ENCODE results near the gene EMP2.
"Not testable (repeated sequence)": the region's sequence is repeated elsewhere in the genome, so short reads cannot be mapped to it uniquely, and the experiment has no call there.

The EMP2 gene

DNA sequence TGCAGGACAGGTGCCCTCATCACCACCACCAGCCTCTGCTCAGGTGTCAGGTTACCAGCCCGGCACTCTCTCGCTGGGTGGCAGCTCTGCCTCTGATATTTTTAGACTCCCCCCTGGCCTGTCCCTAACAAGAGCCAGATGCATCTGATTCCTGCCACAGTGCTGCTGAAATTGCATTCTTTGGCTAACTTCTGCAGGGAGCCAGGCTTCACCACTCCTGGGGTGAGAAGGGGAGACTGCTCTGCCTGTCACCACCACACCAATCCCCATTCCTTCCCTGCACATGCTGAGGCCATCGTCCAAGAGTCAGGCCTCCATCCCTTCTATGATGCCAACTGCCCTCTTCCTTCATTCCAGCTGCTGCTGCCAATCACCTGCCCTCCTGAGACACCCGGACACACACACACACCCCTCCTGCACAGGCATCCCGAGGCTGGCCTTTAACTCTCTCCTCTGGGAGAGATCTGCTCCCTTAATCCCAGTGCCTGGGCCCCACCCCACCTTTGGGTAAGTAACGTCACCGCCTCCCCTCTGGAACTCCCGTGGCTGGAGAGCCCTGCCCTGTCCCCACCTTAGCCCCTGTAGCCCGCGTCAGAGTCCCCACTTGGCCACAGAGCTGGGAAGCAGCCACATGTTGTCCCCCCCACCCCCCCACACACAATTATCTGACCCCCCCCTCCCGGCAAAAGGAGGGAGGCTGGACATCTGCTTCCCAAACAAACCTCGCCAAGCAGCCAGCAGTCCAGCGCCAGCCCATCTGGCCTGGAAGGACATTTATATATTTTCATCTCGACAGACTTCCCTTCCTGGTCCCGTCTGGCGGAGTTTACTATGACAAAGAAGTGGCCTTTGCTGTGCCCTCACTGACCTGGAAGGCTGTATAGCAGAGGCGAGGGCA lies 2.8 kb downstream of the EMP2 start:
- no peak for DNase-seq

DNA sequence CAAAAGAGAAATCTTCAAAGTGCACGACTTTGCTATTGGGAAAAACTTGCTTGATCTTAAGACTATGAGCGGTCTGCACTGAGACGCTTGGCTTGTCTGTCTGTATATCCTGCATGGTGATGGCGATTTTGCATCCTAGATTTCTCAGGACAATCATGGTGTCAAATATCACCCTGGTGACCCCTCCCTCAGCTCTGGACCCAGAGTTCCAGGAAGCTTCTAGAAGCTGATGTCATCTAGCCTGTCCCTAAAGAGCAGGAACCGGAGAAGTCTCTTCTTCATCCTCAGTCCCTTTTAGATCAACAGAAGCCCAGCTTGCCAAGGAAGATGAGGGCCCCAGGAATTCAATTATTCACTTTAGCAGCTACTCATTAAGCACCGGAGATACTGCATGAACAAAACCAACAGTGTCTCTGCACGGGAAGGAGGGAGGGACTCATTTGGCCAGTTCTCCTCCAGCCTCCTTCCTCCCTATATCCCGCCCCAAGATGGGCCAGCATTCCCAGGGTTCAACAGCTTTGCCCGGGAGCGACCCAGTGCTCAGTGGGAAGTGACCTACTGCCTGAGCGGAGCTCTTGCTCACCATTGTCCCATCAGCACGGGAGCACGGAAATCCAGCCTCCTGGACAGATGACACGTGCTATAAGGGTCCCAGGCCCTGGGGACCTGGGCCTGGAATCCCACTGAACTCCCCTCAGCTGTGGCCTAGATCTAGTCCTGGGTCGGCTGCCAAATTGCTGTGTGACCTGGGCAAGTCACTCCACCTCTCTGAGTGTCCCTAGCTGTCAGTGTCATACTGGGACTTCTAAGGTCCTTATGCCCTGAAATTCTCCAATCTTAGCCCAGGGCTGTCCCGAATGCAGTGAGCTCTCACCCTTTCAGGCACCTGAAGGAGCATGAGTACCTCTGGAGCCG lies 3.8 kb downstream of the EMP2 start:
- DNase-seq = no peak

DNA sequence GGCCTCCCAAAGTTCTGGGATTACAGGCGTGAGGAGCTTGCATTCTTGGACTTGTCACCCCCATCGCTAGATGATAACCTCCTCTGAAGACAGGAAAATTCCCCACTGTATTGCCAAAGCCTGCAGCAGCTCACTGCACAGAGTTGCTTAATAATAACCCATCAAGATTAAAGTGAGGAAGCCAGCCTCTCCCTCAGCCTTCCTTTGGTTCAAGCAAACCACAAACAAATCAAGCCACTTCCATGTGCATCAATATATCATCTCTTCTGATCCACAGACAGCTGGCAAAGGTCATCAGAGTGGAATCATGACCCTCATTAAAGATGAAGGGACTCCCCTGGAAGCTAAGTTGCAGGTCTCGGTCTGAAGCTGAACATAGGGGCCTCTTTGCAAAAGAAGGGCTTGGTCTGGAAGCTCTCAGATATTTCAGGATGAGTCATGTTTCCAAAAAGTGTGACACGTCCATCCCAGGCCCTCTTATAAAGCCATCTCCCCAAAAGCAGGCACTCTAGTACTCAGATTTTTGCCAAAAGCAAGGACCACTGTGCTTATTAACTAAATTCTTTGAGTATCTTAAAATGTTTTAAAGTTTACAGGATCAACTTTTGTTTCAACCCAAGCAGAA lies 4.8 kb downstream of the EMP2 start:
- no peak for DNase-seq

DNA sequence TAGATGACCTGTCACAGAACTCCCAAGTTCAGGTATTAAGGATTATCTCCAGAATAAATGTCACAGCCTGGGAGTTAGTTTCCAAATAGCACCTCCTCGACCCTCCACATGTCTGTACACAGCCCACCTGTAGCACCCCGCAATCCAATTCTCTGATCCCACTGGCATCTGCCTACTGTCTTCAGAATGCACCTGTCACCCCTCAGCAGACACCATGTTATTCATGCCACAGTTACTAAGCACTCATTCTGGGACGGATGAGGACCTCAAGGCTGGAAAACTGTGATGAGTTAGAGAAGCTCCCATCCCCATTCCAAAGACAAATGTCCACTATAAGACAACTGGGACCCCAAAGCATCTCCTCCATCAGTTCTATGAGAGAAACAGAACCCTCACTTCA lies 7.8 kb downstream of the EMP2 start:
- DNase-seq = no peak

DNA sequence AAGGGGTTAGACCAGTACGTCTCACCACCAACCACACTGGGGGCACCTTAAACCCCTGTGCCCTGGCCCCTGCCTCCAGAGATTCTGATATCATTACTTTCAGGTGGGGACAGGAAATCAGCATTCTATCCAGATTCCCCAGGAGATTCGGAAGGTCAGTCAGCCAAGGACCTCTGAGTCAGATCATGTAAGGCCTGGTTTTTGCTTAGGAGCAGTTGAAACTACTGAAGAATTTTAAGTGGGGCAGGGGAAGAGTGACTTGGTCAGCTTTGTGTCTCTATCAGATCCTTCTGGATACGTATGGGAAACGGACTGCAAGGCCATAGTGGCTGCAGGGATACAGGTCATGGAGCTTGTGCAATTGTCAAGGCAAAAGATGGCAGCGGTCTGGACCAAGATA lies 9.0 kb downstream of the EMP2 start:
- no peak for DNase-seq

DNA sequence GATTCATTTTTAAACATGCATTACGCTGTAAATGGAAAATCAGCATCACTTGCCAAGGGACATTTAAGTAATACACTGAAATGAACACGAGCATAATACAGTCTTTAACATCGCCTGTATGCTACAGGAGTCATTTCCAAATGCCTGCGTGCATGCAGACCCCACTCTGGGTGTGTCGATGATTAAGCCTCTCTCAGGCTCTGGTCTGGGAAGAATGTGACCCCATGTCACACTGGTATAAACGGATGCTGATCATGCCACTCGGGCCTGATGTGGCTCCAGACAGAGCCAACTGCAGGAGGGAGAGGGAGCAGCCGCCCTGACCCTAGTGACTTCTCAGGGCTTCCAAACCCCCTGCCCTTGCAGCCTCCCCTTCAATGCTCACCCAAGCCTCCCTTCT lies 10.8 kb downstream of the EMP2 start:
- DNase-seq = no peak

DNA sequence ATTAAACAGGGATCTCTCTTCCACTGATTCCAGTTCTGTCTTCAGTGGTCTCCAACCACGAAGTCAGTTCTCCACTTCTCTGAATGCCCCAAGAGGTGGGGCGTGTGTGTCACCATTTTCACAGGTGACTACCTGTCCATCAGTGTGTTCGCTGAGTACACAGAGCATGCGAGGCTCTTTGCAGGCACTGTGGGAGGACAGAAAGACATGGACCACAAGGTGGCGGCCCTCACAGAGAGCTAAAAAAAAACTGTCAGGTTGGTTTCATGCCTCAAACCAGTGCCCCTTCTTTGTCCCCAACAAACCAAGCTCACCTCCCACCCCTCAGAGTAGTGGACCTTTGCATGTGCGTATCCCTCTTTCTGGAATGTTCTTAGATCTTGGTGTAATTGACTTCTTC lies 13.8 kb downstream of the EMP2 start:
- DNase-seq = no peak

DNA sequence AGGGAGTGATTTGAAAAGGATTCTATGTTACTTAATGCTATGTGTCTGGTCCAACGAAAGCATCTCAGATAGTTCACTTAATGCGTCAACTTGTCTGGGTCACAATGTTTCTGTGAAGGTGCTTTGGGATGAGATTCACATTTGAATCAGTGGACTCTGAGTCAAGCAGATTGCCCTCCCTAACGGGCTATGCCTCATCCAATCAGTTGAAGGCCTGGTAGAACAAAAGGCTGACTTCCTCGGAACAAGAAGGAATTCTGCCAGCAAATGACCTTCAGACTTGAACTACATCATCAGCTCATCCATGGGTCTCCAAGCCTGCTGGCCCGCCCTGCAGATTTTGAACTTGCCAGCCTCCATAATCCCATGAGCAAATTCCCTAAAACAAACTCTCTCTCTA lies 15.2 kb downstream of the EMP2 start:
- DNase-seq = no peak

DNA sequence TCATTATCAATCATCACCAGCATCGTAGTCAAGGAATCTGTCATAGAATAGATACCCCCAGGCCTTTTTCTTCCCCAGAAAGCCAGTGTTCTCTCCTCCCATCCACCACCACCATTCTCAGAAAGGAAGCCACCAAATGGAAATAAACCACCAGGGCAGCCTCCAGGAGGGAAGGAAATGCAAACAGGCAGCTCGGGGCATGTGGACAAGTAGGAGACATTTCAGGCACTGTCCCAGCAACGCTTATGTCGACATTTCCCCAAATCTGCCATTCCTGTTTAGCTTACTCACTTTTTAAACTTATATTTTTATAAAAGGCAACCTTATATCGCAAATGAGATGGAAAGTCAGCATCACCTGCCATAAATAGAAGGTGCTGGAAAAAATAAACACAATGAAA lies 15.8 kb downstream of the EMP2 start:
- DNase-seq = no peak

DNA sequence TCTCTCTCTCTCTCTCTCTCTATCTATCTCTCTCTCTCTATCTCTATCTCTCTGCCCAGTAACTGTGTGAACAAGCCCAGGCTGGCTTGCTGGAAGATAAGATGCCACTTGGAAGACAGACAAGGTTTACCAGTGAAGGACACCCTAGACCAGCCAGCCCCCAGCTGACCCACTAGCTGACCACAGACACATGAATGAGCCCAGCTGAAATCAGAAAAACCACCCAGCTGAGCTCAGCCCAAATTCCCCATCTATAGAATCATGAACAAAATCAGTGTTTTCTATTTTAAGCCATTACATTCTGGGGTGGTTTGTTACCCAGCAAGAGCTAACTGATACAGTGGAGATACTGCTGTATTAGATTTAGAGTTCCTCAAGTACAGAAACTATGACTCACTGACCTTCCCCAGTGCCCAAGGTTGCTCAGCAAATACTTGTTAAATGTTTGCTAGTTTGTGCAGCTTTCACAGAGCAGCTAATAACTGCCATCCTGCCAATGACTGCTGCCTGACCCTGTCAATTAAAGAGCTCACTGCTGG lies 18.0 kb downstream of the EMP2 start:
- DNase-seq = no peak

DNA sequence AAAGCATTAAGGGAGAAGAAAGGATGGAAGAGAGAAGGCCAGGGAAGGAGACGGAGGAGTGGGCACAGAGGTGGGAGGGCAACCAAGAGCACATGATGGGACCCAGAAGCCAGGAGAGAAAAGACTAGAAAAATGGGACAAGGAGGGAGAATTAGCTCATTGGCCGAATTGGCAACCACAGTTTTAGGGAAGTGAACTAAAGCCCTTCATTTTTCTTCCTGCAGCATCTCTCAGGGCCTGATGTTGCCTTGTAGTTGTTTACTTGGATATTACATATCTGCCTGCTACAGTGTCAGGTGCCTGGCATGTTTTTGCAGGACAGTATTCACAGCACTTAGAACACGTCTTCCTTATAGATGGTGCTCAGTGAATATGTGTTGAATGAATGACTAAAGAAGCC lies 19.0 kb downstream of the EMP2 start:
- DNase-seq = no peak

DNA sequence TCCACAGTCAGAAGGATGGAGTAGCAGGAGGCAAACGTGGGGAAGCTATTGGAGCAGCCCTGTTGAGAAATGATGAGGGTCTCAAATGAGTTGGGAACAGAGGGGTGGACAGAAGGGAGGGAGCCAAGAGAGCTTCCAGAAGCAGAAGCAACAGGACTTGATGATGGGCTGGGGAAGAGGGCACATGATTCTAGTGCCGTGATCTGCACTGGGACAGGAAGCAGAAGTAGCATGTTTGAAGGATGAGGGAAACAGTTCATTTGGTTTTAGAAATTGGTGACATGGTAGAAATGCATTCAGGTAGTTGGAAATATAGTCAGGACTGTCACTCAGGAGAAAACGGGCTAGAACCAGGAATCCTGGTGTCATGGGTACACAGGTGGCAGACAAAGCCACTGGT lies 19.4 kb downstream of the EMP2 start:
- no peak for DNase-seq

DNA sequence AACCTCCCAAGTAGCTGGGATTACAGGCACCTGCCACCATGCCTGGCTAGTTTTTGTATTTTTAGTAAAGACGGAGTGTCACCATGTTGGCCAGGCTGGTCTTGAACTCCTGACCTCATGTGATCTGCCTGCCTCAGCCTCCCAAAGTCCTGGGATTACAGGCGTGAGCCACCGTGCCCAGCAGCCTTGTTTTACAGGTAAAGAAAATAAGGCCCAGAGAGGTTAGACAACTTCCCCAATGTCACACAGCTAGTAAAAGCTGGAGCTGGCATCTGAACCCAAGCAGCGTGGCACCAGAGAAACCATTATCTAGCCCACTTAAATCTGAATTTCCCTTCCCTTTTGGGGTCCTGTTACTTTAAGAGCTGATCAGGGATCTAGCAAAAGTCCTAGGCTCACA lies 20.6 kb downstream of the EMP2 start:
- not testable (repeated sequence) for DNase-seq

DNA sequence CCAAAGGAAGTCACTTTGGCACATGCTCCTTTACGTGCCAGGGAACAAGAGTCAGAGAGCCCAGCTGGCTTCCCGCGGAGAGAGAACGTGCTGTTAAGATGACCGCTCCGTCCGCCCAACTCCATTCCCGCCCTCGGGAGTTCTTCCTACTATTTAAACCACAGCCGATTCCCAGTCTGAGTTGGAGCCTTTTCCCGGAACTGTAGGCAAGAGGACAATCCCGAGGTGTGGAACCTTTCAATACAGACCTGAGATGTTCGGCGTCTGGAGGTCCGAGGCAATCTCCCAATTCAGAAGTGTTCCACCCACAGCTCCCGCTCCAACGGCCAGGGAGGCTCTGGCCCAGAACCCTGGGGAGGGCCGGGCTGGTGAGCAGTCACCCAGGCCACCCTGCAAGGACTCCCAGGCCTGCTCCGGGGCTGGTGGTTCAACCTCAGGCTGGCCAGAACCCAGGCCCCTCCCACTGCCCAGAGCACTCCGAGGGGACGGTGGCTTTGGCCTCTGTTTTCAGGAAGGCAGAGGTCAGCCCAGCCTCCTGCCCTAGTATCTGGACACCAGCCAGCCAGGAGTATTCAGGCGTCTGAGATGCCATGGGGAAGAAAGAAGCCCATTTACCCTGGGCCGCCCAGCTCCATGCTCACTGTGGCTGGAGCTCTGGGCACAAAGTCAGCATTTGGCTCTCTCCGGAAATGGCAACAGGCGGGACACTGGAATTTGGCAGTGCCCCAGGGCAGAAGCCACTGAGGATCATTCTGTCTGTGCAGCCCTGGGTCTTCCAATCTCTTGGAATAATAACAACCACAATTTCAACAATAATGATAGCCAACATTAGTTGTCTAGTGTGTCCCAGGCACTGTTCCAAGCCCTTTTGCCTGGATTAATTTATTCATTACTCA lies 21.4 kb downstream of the EMP2 start:
- no peak for DNase-seq

DNA sequence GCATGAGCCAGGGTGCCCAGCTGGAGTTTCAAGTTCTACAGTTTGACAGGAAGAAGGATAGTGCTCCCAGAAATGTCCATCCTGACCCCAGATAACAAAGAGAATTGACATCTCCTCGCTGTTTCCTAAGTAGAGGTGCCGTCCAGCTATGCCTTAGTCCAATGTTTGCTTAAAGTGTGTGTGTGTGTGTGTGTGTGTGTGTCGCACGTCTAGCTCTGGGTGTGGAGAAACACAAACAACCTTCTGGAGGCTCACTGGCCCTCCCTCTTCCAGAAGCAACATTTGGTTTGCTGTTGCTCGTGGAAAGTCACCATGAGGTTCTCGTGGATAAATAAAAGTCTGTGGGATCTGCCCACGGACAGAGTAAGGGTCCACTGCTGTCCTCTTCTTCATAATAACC lies 22.1 kb downstream of the EMP2 start:
- DNase-seq = no peak

DNA sequence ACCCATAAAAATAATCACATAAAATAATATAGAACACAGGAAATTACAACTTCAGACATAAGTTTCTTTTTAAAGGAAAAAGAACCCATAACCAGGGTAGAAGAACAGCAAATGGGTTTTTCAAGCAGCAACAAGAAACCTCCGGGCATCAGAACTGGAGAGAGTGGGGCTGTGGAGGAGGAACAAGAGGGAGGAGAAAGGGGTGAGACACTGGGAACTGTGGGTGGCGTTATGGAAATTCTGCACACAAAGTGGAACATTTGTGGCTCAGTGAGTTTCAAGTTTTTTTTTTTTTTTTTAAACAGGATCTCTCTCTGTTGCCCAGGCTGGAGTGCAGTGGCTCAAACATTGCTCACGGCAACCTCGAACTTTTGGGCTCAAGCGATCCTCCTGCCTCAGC lies 22.6 kb downstream of the EMP2 start:
- DNase-seq = no peak

DNA sequence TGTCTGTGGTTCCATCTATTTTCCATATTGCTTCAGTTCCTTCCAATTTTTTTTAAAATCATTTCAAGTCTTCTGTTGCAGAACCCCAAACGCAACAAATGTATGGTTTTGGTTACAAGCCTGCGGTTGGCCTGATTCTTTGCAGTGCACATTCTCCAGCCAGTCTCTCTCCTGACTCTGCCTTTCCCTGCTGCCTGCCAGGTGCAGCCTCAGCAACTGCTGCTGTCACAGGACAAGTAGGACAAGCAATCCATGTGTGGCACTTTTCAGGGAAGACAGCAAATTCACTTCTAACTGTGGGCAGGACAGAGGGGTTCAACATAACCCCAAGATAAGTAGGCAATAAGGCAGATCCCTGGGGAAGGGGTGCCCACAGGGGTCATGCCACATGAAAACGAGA lies 24.2 kb downstream of the EMP2 start:
- no peak for DNase-seq

DNA sequence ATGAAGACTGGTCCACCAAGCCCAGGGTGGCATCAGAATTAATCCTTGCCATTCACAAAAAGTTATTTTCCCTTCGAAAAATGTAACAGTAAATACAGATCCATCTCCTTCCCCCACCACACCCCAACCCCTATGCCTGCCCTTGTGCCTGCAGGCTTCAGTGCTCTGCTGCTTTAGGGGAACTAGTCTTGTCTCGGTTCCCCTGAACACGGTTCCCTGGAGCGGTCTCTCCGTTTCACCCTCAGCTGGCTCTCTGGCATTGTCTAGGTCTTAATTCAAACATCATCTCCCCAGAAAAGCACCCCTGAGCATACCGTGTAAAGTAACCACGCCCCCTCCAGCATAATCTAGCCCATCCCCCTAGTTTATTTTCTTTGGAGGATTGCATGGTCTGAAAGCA lies 25.8 kb downstream of the EMP2 start:
- DNase-seq = no peak

DNA sequence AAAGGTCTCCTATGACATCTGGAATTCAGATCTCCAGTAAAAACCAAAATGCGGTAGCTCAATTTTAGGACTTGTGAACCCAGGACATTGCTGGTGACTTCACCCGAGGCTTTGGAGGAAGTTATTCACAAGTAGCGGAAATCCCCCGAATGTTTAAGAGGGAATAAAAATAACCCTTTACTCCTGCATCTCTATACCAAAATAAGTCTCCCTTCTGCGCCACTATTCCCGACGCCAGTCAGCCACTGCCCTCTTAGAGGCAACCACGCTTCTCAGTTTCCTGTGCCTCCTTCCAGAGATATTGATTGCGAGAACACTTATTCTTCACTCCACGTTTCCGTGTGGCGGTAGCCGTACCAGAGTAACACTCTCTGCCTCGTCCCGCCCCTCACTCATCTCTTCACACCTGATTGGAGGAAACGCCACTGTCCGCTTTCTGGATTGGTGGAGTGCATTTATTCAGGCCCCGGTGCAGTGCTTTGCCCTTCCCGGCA lies 27.4 kb downstream of the EMP2 start:
- DNase-seq = peak; percentile 21

DNA sequence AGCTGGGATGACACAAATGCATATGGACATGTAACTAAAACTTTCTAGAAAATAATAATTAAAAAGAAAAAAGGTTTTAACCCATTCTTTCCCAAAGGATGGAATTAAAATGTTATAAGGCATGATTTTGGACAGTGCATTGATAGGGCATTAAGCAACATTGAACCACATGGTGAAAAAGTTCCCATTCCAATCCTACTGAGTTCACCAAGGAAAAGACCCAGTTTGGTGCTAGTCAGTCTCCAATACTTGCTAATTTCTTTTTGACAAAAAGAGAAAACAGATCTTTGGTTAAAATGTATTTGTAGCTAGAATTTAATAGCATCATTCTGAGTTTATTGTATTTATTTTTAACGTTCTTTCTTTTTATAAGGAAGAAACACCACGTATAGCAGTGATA lies 28.1 kb downstream of the EMP2 start:
- DNase-seq = no peak

DNA sequence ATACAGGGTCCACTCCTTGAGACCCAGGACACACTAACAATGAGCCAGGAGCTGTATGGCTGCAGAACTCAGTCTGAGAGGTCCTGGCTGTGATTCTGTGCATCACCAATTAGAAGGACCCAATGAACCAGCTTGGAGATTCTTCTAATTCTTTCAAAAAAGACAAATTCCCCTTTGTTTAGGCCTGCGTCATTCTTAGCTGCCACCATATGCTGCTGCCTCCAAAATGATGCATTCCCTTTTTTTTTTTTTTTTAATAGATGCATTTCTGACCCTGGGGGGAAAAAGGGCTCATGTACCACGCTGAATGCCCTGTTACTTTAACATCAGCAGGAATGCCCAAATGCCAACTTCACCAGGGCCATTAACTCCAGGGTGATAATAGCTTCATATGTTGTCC lies 28.5 kb downstream of the EMP2 start:
- no peak for DNase-seq

DNA sequence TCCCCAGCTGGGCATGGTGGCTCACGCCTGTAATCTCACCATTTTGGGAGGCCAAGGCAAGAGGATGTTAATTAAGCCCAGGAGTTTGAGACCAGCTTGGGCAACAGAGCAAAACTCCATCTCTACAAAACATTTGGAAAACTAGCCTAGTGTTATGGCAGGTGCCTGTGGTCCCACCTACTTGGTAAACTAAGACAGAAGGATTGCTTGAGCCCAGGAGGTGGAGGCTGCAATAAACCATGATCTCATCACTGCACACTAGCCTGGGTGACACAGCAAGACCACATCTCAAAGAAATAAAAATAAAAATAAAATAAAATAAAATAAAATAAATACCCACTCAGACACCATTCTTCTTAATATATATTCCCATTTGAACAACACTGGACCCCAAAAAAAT lies 32.0 kb downstream of the EMP2 start:
- DNase-seq = no peak
